Panc1 (cell line): ENCODE results near the gene CEND1.

ENCODE experiments used
- CTCF ChIP-seq: fragments of 450-650 bp; IDR thresholded peaks from 2 replicates; pipeline ENCODE4 v1.5.1; 2017; ENCODE audit warnings: mild to moderate bottlenecking
- POLR2AphosphoS5 ChIP-seq: IDR thresholded peaks from 2 replicates; pipeline ENCODE4 v1.6.1; 2012; ENCODE audit warnings: mild to moderate bottlenecking, low read depth, low read length, moderate library complexity
- REST ChIP-seq, 2 experiments: IDR thresholded peaks; 2 replicates each; pipeline ENCODE4 v1.6.1; 2011 to 2012; ENCODE audit warnings: low read depth in 2 of 2, control low read depth in 1 of 2, low read length in 1 of 2, mild to moderate bottlenecking in 1 of 2, moderate library complexity in 1 of 2; ENCODE audit not compliant: insufficient read depth in 1 of 2
- SIN3A ChIP-seq: IDR thresholded peaks from 2 replicates; pipeline ENCODE4 v1.6.1; 2012; ENCODE audit warnings: low read depth, mild to moderate bottlenecking, low read length, moderate library complexity, borderline replicate concordance; ENCODE audit not compliant: insufficient read depth

DNA sequence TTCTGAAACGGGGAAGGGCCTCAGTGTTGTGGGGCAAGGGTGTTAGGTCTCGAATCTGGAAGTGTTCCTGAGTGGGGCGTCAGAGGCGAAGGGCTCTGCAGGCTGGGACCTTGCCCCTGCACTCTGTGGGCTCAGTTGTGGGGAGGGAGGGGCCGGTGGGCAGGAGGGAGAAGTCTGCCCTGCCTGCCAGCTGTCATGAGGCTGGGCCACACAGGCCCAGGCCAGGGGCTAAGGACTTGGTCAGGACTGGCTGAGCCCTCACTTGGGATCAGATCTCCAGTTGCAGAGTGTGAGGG, 38.0 kb upstream of the CEND1 start, which contains the start of gene CRACR2B:
- TF ChIP-seq CTCF (no peak), REST (IDR thresholded peaks at IDR 0.05; ENCODE audit: insufficient read depth in 1 of 2, low read depth in 2 of 2, low read length in 1 of 2) (no peak), POLR2AphosphoS5 (no peak; the same call in 1 of the 2 replicates), SIN3A (no peak)
